GM21367 (cell line): ENCODE data around the gene EXOC4.

ENCODE experiments used
- ATAC-seq: cut with Tn5 transposase; IDR thresholded peaks from one replicate; pipeline ENCODE4 v1.9.1; 2021; ENCODE audit not compliant: unreplicated experiment

Gene EXOC4

GRCh38 chr7:133654547-133654946 is 401.7 kb downstream of the EXOC4 start:
- no peak for ATAC-seq

GRCh38 chr7:133662276-133662675 is 409.4 kb downstream of the EXOC4 start:
- ATAC-seq, result no peak

- ATAC-seq, result no peak
These were observed 410.0 kb downstream of the EXOC4 start for GRCh38 chr7:133662830-133663229.

GRCh38 chr7:133664528-133664927 is 411.6 kb downstream of the EXOC4 start:
- ATAC-seq, result no peak

GRCh38 chr7:133668296-133669060 is 415.6 kb downstream of the EXOC4 start:
- ATAC-seq, result no peak

GRCh38 chr7:133669061-133669455 is 416.2 kb downstream of the EXOC4 start:
- no peak for ATAC-seq

- no peak for ATAC-seq
These were observed 417.4 kb downstream of the EXOC4 start for GRCh38 chr7:133670250-133670649.

GRCh38 chr7:133672866-133673265 is 420.0 kb downstream of the EXOC4 start:
- no peak for ATAC-seq

GRCh38 chr7:133674079-133674763 is 421.3 kb downstream of the EXOC4 start:
- ATAC-seq, result no peak

GRCh38 chr7:133675510-133676218 is 422.8 kb downstream of the EXOC4 start:
- ATAC-seq, result no peak

GRCh38 chr7:133676805-133677370 is 424.0 kb downstream of the EXOC4 start:
- ATAC-seq, result no peak

GRCh38 chr7:133678137-133678814 is 425.4 kb downstream of the EXOC4 start:
- ATAC-seq, result no peak

GRCh38 chr7:133679977-133680376 is 427.1 kb downstream of the EXOC4 start:
- ATAC-seq, result no peak

- no peak for ATAC-seq
These were observed 428.7 kb downstream of the EXOC4 start for GRCh38 chr7:133681529-133681928.

GRCh38 chr7:133682364-133683181 is 429.7 kb downstream of the EXOC4 start:
- ATAC-seq, result no peak

- no peak for ATAC-seq
These were observed 430.2 kb downstream of the EXOC4 start for GRCh38 chr7:133683182-133683454.

- ATAC-seq, result no peak
These were observed 435.8 kb downstream of the EXOC4 start for GRCh38 chr7:133688483-133689239.

GRCh38 chr7:133690740-133691139 is 437.9 kb downstream of the EXOC4 start:
- ATAC-seq, result no peak

- ATAC-seq, result no peak
These were observed 439.1 kb downstream of the EXOC4 start for GRCh38 chr7:133691727-133692610.
